HCT116 (cell line): ENCODE measurements around the gene SELPLG. TPM values are rescaled to one million over a fixed set of nuclear protein-coding genes. Genes with fewer than 3 reads are reported as not detected.

Source experiments
- ATAC-seq: fragments of 200-7000 bp; cut with Tn5 transposase; 2 replicates; pipeline ENCODE4 v1.9.1; 2020; ENCODE audit warnings: mild to moderate bottlenecking, moderate library complexity
- BruUV-seq: library from RNA; stranded (reverse); fragments of 400-500 nt; replicated peaks from 2 replicates; lab custom pipeline; 2021; lab: Mats Ljungman, UMichigan
- CTCF ChIA-PET: fragments of 300-600 bp; sonication (Branson Sonifier 250); formaldehyde crosslinking; loops from one replicate; lab custom pipeline; 2021; ENCODE audit warnings: antibody characterized with exemption; lab: Charles Lee
- POLR2A ChIA-PET: fragments of 300-600, 350-600 bp; sonication (Branson Sonifier 250); formaldehyde crosslinking; loops from one replicate; lab custom pipeline; 2021; ENCODE audit warnings: antibody characterized with exemption; lab: Charles Lee
- RAD21 ChIA-PET, 2 experiments: fragments of 300-600 bp; sonication (Branson Sonifier 250); formaldehyde crosslinking; loops; one replicate each; lab custom pipeline; 2023; ENCODE audit warnings: low total read pairs in 2 of 2; ENCODE audit not compliant: uncharacterized antibody in 2 of 2, unreplicated experiment in 2 of 2, low non-redundant PET in 1 of 2; lab: Charles Lee
- DNase-seq: peaks from one replicate; pipeline ENCODE4 v3.0.0-alpha.2; 2010; ENCODE audit warnings: low read depth, low spot score
- H2AFZ ChIP-seq: fragments of 200-600 bp; shearing (Covaris generic), sonication (generic); 2 replicates; pipeline ENCODE4 v1.6.1; 2017; ENCODE audit warnings: low read depth, mixed run types, mixed read lengths, antibody characterized with exemption, low read length; ENCODE audit not compliant: poor library complexity, severe bottlenecking
- H3K27ac ChIP-seq: 2 replicates; pipeline ENCODE4 v1.5.1; 2012; ENCODE audit warnings: low read depth, low read length
- H3K27me3 ChIP-seq: fragments of 200-600 bp; sonication (generic); 2 replicates; pipeline ENCODE4 v1.6.1; 2016; ENCODE audit warnings: mixed run types, low read length, mixed read lengths; ENCODE audit not compliant: insufficient read depth
- H3K36me3 ChIP-seq, 2 experiments: fragments of 200-500 bp in 1 of 2; fragments of 200-600 bp in 1 of 2; sonication (Bioruptor generic) in 1 of 2; sonication (generic) in 1 of 2; 2 replicates each; pipeline versions ENCODE4 v1.5.1 to v1.6.1; 2014 to 2016; ENCODE audit warnings: low read length in 2 of 2, inconsistent platforms in 1 of 2, mixed read lengths in 1 of 2, mixed run types in 1 of 2; ENCODE audit not compliant: insufficient read depth in 2 of 2, control insufficient read depth in 1 of 2
- H3K4me1 ChIP-seq, 2 experiments: fragments of 200-600 bp in 1 of 2; sonication (generic) in 1 of 2; 2 replicates each; pipeline versions ENCODE4 v1.5.1 to v1.6.1; 2012 to 2017; ENCODE audit warnings: low read length in 2 of 2, inconsistent platforms in 1 of 2, mild to moderate bottlenecking in 1 of 2, mixed read lengths in 1 of 2, mixed run types in 1 of 2, moderate library complexity in 1 of 2; ENCODE audit not compliant: insufficient read depth in 2 of 2, control insufficient read depth in 1 of 2
- H3K4me2 ChIP-seq: fragments of 200-600 bp; sonication (generic); 2 replicates; pipeline ENCODE4 v1.6.1; 2017; ENCODE audit warnings: mixed run types, low read length, mixed read lengths
- H3K4me3 ChIP-seq, 2 experiments: fragments of 200-600 bp in 1 of 2; sonication (generic) in 1 of 2; replicated peaks in 1 of 2; 2 replicates each; pipeline ENCODE4 v1.5.1; 2011 to 2016; ENCODE audit warnings: low read length in 2 of 2, control low read depth in 1 of 2, low read depth in 1 of 2, mild to moderate bottlenecking in 1 of 2, mixed read lengths in 1 of 2, mixed run types in 1 of 2
- H3K79me2 ChIP-seq: fragments of 200-600 bp; sonication (generic); 2 replicates; pipeline ENCODE4 v1.6.1; 2017; ENCODE audit warnings: mild to moderate bottlenecking, mixed run types, low read length, moderate library complexity, mixed read lengths; ENCODE audit not compliant: insufficient read depth
- H3K9ac ChIP-seq: fragments of 200-600 bp; sonication (generic); 2 replicates; pipeline ENCODE4 v1.6.1; 2016; ENCODE audit warnings: low read length, mixed read lengths
- H3K9me2 ChIP-seq: fragments of 200-600 bp; sonication (generic), shearing (Covaris generic); 2 replicates; pipeline ENCODE4 v1.6.1; 2017; ENCODE audit warnings: mixed run types, mild to moderate bottlenecking, moderate library complexity; ENCODE audit not compliant: insufficient read depth
- H3K9me3 ChIP-seq, 2 experiments: fragments of 200-500 bp in 1 of 2; fragments of 200-600 bp in 1 of 2; sonication (Bioruptor generic) in 1 of 2; sonication (generic) in 1 of 2; 2 replicates each; pipeline ENCODE4 v1.6.1; 2014 to 2017; ENCODE audit warnings: low read length in 2 of 2, mixed read lengths in 2 of 2, inconsistent platforms in 1 of 2, low read depth in 1 of 2, mild to moderate bottlenecking in 1 of 2, mixed run types in 1 of 2, moderate library complexity in 1 of 2; ENCODE audit not compliant: control insufficient read depth in 1 of 2, insufficient read depth in 1 of 2
- H4K20me1 ChIP-seq: fragments of 200-600 bp; sonication (generic), shearing (Covaris generic); 2 replicates; pipeline ENCODE4 v1.6.1; 2017; ENCODE audit warnings: mixed run types, mild to moderate bottlenecking, moderate library complexity; ENCODE audit not compliant: insufficient read depth
- ATF3 ChIP-seq: IDR thresholded peaks from 2 replicates; pipeline ENCODE4 v1.6.1; 2012
- CBX3 ChIP-seq: IDR thresholded peaks from 2 replicates; pipeline ENCODE4 v1.6.1; 2012; ENCODE audit warnings: low read depth
- CEBPB ChIP-seq: IDR thresholded peaks from 2 replicates; pipeline ENCODE4 v1.6.1; 2012; ENCODE audit warnings: low read depth
- MAX ChIP-seq: IDR thresholded peaks from 2 replicates; pipeline ENCODE4 v1.6.1; 2012
- POLR2AphosphoS5 ChIP-seq: IDR thresholded peaks from 2 replicates; pipeline ENCODE4 v1.6.1; 2011; ENCODE audit warnings: mild to moderate bottlenecking, low read depth, low read length, moderate library complexity
- RAD21 ChIP-seq: IDR thresholded peaks from 2 replicates; pipeline ENCODE4 v1.6.1; 2012; ENCODE audit warnings: low read depth, mild to moderate bottlenecking
- REST ChIP-seq: IDR thresholded peaks from 2 replicates; pipeline ENCODE4 v1.6.1; 2012; ENCODE audit warnings: low read depth
- SP1 ChIP-seq: IDR thresholded peaks from 2 replicates; pipeline ENCODE4 v1.6.1; 2012; ENCODE audit warnings: low read depth
- SRF ChIP-seq: IDR thresholded peaks from 2 replicates; pipeline ENCODE4 v1.6.1; 2012; ENCODE audit warnings: low read depth
- TCF7L2 ChIP-seq: IDR thresholded peaks from 2 replicates; pipeline ENCODE4 v1.7.0; 2011; ENCODE audit warnings: borderline replicate concordance, inconsistent platforms; ENCODE audit not compliant: insufficient read depth, insufficient read length; ENCODE audit errors: extremely low read depth
- YY1 ChIP-seq: IDR thresholded peaks from 2 replicates; pipeline ENCODE4 v1.6.1; 2011; ENCODE audit warnings: low read length, low read depth, moderate library complexity, mild to moderate bottlenecking; ENCODE audit not compliant: insufficient replicate concordance; ENCODE audit errors: extremely low read depth
- ZNF274 ChIP-seq: fragments of 200-500 bp; sonication (Bioruptor generic); IDR thresholded peaks from 2 replicates; pipeline ENCODE4 v1.6.1; 2014; ENCODE audit warnings: mild to moderate bottlenecking, low read depth, low read length, inconsistent platforms
- intact Hi-C: fragments of 100-400 bp; cut with micrococcal nuclease; formaldehyde crosslinking; loops from 2 replicates; pipeline ENCODE4 v1.10.0; 2022
- total RNA-seq: library from RNA; stranded (reverse); gene quantifications from one replicate; pipeline ENCODE4 v1.2.1, GENCODE V29; 2021; ENCODE audit not compliant: unreplicated experiment

The SELPLG gene
- total RNA-seq, 1 experiment from 2014 or later = 1.2 TPM

GRCh38 chr12:108653922-108654321 is 20.2 kb upstream of the SELPLG start:
- Histone ChIP-seq H3K4me3 (no peak overlapping the region), H3K4me1 (peaks cover 49 to 52% of the 10 kb centered on the region in 2 experiments), H4K20me1 (no peaks in the 10 kb centered on the region), H3K9me2 (no peaks in the 10 kb centered on the region), H3K9me3 (no peaks in the 10 kb centered on the region), H3K9ac (no peak overlapping the region), H2AFZ (no peak overlapping the region), H3K79me2 (no peaks in the 10 kb centered on the region), H3K27ac (no peak overlapping the region), H3K27me3 (no peaks in the 10 kb centered on the region), H3K4me2 (no peak overlapping the region), H3K36me3 (peaks cover 0 to 13% of the 10 kb centered on the region in 2 experiments; a peak in 1 of 4 replicates)
- ChIA-PET RAD21 (no interaction called here), CTCF (interaction anchor here (1.5 kb wide), 1 partner anchor 10 kb away, joined by 8 read pairs; no protein-coding TSS in a partner anchor), POLR2A (no interaction called here)
- DNase-seq = no peak
- no TSS peak for BruUV-seq
- no peak for ATAC-seq
- intact Hi-C loops = no loop called here
- TF ChIP-seq YY1 (no peak), CBX3 (no peak), ZNF274 (no peak), SP1 (no peak), SRF (no peak), TCF7L2 (no peak), MAX (no peak), ATF3 (no peak), CEBPB (no peak), POLR2AphosphoS5 (no peak), REST (no peak), RAD21 (no peak)
